Bladder microvascular endothelial cell (primary cell): ENCODE results near the gene MMP12. TPM values are rescaled to one million over a fixed set of nuclear protein-coding genes. Genes with fewer than 3 reads are reported as not detected.

Experiments used
- total RNA-seq: library from RNA; depleted of rRNA; stranded (reverse); fragments of >200 nt; gene quantifications from 2 replicates; pipeline ENCODE4 v1.2.3, GENCODE V29; 2014

Gene MMP12
- total RNA-seq, result not detected in 2 replicates

DNA sequence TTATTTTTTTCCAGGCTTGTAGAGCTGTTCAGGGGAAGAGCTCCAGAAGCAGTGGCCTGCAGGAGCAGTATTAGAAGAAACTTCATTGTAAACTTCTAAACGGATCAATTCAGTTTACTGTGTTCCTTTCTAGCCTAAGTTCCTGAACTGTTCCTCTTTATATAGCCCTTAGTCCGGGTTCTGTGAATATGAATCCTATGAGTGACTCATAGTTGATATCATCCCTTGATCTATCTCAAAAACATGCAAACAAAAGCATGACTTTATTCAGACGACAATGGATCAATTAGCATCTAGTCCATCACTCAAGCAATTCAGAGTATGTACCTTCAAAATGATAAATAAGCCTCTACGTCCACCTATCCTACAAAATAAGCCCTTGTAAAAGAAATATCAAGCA, at the start of gene MMP12:
MMP12 (minus strand) TSS at position 131 of the 400 bp plus-strand sequence; CDS start at position 86, 45 bp downstream.

DNA sequence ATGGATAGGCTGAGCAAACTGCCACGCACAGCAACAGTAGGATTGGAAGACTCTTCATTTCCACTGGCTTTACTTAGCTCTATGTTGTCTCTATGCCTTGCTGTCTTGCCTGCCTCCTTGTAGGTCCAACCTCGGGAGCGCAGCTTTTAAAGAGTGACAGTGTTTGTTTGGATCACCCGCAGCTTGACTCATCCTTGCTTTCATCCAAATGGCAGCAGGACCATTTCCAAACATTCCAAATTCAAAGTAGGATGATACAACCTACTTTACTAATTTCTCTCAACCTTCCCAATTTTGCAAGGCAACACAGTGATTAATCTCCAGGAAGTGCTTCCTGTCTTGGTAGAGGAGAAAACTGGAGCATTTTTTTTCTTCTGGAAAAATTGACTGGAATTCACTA, 31.3 kb downstream of the MMP12 start, which contains the start of gene MMP3:
MMP3 (minus strand) TSS at position 121 of the 400 bp plus-strand sequence; CDS start at position 58, 63 bp downstream.

Other genes starting within 250 kb of the MMP12 start
- not detected in 2 replicates for gene MMP20, start 249.7 kb downstream of the MMP12 start, total RNA-seq
- gene MMP27, start 169.2 kb downstream of the MMP12 start, total RNA-seq, result not detected in 2 replicates
- not detected in 2 replicates for gene MMP8, start 150.0 kb downstream of the MMP12 start, total RNA-seq
- gene MMP10, start 94.4 kb downstream of the MMP12 start, total RNA-seq, result 2.1 and 22.0 TPM in 2 replicates
- 32.1 and 734 TPM in 2 replicates for gene MMP1, start 76.8 kb downstream of the MMP12 start, total RNA-seq
- not detected in 2 replicates for gene MMP3, start 31.4 kb downstream of the MMP12 start, total RNA-seq
- not detected in 2 replicates for gene MMP13, start 80.8 kb upstream of the MMP12 start, total RNA-seq
- gene DCUN1D5, start 217.2 kb upstream of the MMP12 start, total RNA-seq, result 26.6 and 41.9 TPM in 2 replicates
- gene DYNC2H1, start 234.4 kb upstream of the MMP12 start, total RNA-seq, result 4.6 and 4.7 TPM in 2 replicates